Endothelial cell (in vitro differentiated cells): ENCODE measurements around the gene RPTOR. TPM values are rescaled to one million over a fixed set of nuclear protein-coding genes. Genes with fewer than 3 reads are reported as not detected.
"Not testable (repeated sequence)": the region's sequence is repeated elsewhere in the genome, so short reads cannot be mapped to it uniquely, and the experiment has no call there.

Source experiments
- DNase-seq: peaks from one replicate; pipeline ENCODE4 v3.0.0; 2021; ENCODE audit warnings: low spot score
- H3K27ac Mint-ChIP-seq: one replicate; pipeline ENCODE4 v1.8.0; 2021; ENCODE audit warnings: mixed read lengths, inconsistent platforms; ENCODE audit not compliant: unreplicated experiment
- H3K27me3 Mint-ChIP-seq: one replicate; pipeline ENCODE4 v1.8.0; 2021; ENCODE audit warnings: mild to moderate bottlenecking, moderate library complexity, mixed read lengths, inconsistent platforms; ENCODE audit not compliant: unreplicated experiment
- H3K36me3 Mint-ChIP-seq: one replicate; pipeline ENCODE4 v1.8.0; 2021; ENCODE audit warnings: mild to moderate bottlenecking, low read depth, mixed read lengths, inconsistent platforms; ENCODE audit not compliant: unreplicated experiment
- H3K4me1 Mint-ChIP-seq: one replicate; pipeline ENCODE4 v1.8.0; 2021; ENCODE audit warnings: mild to moderate bottlenecking, mixed read lengths, inconsistent platforms; ENCODE audit not compliant: unreplicated experiment
- H3K4me3 Mint-ChIP-seq: one replicate; pipeline ENCODE4 v1.8.0; 2021; ENCODE audit warnings: mild to moderate bottlenecking, mixed read lengths, inconsistent platforms; ENCODE audit not compliant: unreplicated experiment
- H3K9me3 Mint-ChIP-seq: one replicate; pipeline ENCODE4 v1.8.0; 2021; ENCODE audit warnings: mixed read lengths, inconsistent platforms; ENCODE audit not compliant: unreplicated experiment
- CTCF ChIP-seq: fragments of 200-600 bp; sonication (generic); IDR thresholded peaks from one replicate; pipeline ENCODE4 v1.5.0; 2021; ENCODE audit warnings: antibody characterized with exemption; ENCODE audit not compliant: unreplicated experiment
- total RNA-seq: library from RNA; stranded (reverse); fragmentation: NEBNext Ultra II Directional; extraction: Animal tissue kit (Norgen Biotek cat#: 25700); gene quantifications from one replicate; pipeline ENCODE4 v1.2.1, GENCODE V29; 2021; ENCODE audit not compliant: unreplicated experiment

The RPTOR gene
- total RNA-seq, 1 donor from 2014 or later = 36.7 TPM

GRCh38 chr17:80694992-80695912, 150.6 kb downstream of the RPTOR start:
- no peak for DNase-seq
- no peak for TF ChIP-seq CTCF
- H3K27me3 Mint-ChIP-seq = peaks cover 4% of the 10 kb centered on the region
- peak overlapping the region; percentile 42 for H3K27ac Mint-ChIP-seq
- no peak overlapping the region for H3K4me3 Mint-ChIP-seq
- no peaks in the 10 kb centered on the region for H3K9me3 Mint-ChIP-seq
- H3K4me1 Mint-ChIP-seq = peaks cover 47% of the 10 kb centered on the region
- no peaks in the 10 kb centered on the region for H3K36me3 Mint-ChIP-seq

GRCh38 chr17:80695979-80696378, 151.3 kb downstream of the RPTOR start:
- no peak for DNase-seq
- Mint-ChIP-seq H3K9me3 (no peaks in the 10 kb centered on the region), H3K36me3 (peaks cover 3% of the 10 kb centered on the region), H3K27me3 (peaks cover 4% of the 10 kb centered on the region), H3K4me3 (no peak overlapping the region), H3K4me1 (peaks cover 51% of the 10 kb centered on the region), H3K27ac (no peak overlapping the region)
- TF ChIP-seq CTCF = no peak

GRCh38 chr17:80696456-80696855, 151.8 kb downstream of the RPTOR start:
- peaks cover 4% of the 10 kb centered on the region for H3K27me3 Mint-ChIP-seq
- H3K36me3 Mint-ChIP-seq = peaks cover 3% of the 10 kb centered on the region
- H3K27ac Mint-ChIP-seq = no peak overlapping the region
- H3K9me3 Mint-ChIP-seq = no peaks in the 10 kb centered on the region
- peaks cover 51% of the 10 kb centered on the region for H3K4me1 Mint-ChIP-seq
- H3K4me3 Mint-ChIP-seq = no peak overlapping the region
- TF ChIP-seq CTCF = no peak
- no peak for DNase-seq

- DNase-seq = no peak
- H3K27me3 Mint-ChIP-seq = peaks cover 4% of the 10 kb centered on the region
- H3K36me3 Mint-ChIP-seq = peaks cover 3% of the 10 kb centered on the region
- H3K27ac Mint-ChIP-seq = no peak overlapping the region
- H3K4me3 Mint-ChIP-seq = no peak overlapping the region
- TF ChIP-seq CTCF = no peak
- no peaks in the 10 kb centered on the region for H3K9me3 Mint-ChIP-seq
- peaks cover 51% of the 10 kb centered on the region for H3K4me1 Mint-ChIP-seq
Measured at GRCh38 chr17:80696964-80697363, 152.3 kb downstream of the RPTOR start.

GRCh38 chr17:80698297-80698696, 153.7 kb downstream of the RPTOR start:
- peaks cover 3% of the 10 kb centered on the region for H3K36me3 Mint-ChIP-seq
- H3K27me3 Mint-ChIP-seq = peaks cover 4% of the 10 kb centered on the region
- peaks cover 55% of the 10 kb centered on the region for H3K4me1 Mint-ChIP-seq
- no peak for DNase-seq
- TF ChIP-seq CTCF = no peak
- no peak overlapping the region for H3K4me3 Mint-ChIP-seq
- no peaks in the 10 kb centered on the region for H3K9me3 Mint-ChIP-seq
- peak overlapping the region; percentile 5 for H3K27ac Mint-ChIP-seq

- H3K36me3 Mint-ChIP-seq, H3K9me3 Mint-ChIP-seq, H3K27me3 Mint-ChIP-seq, DNase-seq, H3K27ac Mint-ChIP-seq, H3K4me3 Mint-ChIP-seq: not testable (repeated sequence)
- peaks cover 53% of the 10 kb centered on the region for H3K4me1 Mint-ChIP-seq
Measured at GRCh38 chr17:80699205-80699604, 154.6 kb downstream of the RPTOR start.
